Endothelial cell (in vitro differentiated cells): ENCODE data around the gene CAB39. TPM values are rescaled to one million over a fixed set of nuclear protein-coding genes. Genes with fewer than 3 reads are reported as not detected.

ENCODE experiments used
- DNase-seq: peaks from one replicate; pipeline ENCODE4 v3.0.0; 2021; ENCODE audit warnings: low spot score
- H3K27ac Mint-ChIP-seq: one replicate; pipeline ENCODE4 v1.8.0; 2021; ENCODE audit warnings: mixed read lengths, inconsistent platforms; ENCODE audit not compliant: unreplicated experiment
- H3K27me3 Mint-ChIP-seq: one replicate; pipeline ENCODE4 v1.8.0; 2021; ENCODE audit warnings: mild to moderate bottlenecking, moderate library complexity, mixed read lengths, inconsistent platforms; ENCODE audit not compliant: unreplicated experiment
- H3K36me3 Mint-ChIP-seq: one replicate; pipeline ENCODE4 v1.8.0; 2021; ENCODE audit warnings: mild to moderate bottlenecking, low read depth, mixed read lengths, inconsistent platforms; ENCODE audit not compliant: unreplicated experiment
- H3K4me1 Mint-ChIP-seq: one replicate; pipeline ENCODE4 v1.8.0; 2021; ENCODE audit warnings: mild to moderate bottlenecking, mixed read lengths, inconsistent platforms; ENCODE audit not compliant: unreplicated experiment
- H3K4me3 Mint-ChIP-seq: one replicate; pipeline ENCODE4 v1.8.0; 2021; ENCODE audit warnings: mild to moderate bottlenecking, mixed read lengths, inconsistent platforms; ENCODE audit not compliant: unreplicated experiment
- H3K9me3 Mint-ChIP-seq: one replicate; pipeline ENCODE4 v1.8.0; 2021; ENCODE audit warnings: mixed read lengths, inconsistent platforms; ENCODE audit not compliant: unreplicated experiment
- total RNA-seq: library from RNA; stranded (reverse); fragmentation: NEBNext Ultra II Directional; extraction: Animal tissue kit (Norgen Biotek cat#: 25700); gene quantifications from one replicate; pipeline ENCODE4 v1.2.1, GENCODE V29; 2021; ENCODE audit not compliant: unreplicated experiment
- TF ChIP-seq, protein P1 (sequence below): fragments of 200-600 bp; sonication (generic); IDR thresholded peaks from one replicate; pipeline ENCODE4 v1.5.0; 2021; ENCODE audit warnings: antibody characterized with exemption; ENCODE audit not compliant: unreplicated experiment

CAB39 gene
- total RNA-seq, 1 donor from 2014 or later, result 48.7 TPM

- H3K27me3 Mint-ChIP-seq, result no peaks in the 10 kb centered on the region
- no peak overlapping the region for H3K27ac Mint-ChIP-seq
- DNase-seq, result no peak
- no peaks in the 10 kb centered on the region for H3K36me3 Mint-ChIP-seq
- no peaks in the 10 kb centered on the region for H3K4me1 Mint-ChIP-seq
- H3K9me3 Mint-ChIP-seq, result no peaks in the 10 kb centered on the region
- no peak overlapping the region for H3K4me3 Mint-ChIP-seq
- TF ChIP-seq, protein P1, sequence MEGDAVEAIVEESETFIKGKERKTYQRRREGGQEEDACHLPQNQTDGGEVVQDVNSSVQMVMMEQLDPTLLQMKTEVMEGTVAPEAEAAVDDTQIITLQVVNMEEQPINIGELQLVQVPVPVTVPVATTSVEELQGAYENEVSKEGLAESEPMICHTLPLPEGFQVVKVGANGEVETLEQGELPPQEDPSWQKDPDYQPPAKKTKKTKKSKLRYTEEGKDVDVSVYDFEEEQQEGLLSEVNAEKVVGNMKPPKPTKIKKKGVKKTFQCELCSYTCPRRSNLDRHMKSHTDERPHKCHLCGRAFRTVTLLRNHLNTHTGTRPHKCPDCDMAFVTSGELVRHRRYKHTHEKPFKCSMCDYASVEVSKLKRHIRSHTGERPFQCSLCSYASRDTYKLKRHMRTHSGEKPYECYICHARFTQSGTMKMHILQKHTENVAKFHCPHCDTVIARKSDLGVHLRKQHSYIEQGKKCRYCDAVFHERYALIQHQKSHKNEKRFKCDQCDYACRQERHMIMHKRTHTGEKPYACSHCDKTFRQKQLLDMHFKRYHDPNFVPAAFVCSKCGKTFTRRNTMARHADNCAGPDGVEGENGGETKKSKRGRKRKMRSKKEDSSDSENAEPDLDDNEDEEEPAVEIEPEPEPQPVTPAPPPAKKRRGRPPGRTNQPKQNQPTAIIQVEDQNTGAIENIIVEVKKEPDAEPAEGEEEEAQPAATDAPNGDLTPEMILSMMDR, result no peak
These were observed 35.3 kb upstream of the CAB39 start for GRCh38 chr2:230677201-230677946.

DNA sequence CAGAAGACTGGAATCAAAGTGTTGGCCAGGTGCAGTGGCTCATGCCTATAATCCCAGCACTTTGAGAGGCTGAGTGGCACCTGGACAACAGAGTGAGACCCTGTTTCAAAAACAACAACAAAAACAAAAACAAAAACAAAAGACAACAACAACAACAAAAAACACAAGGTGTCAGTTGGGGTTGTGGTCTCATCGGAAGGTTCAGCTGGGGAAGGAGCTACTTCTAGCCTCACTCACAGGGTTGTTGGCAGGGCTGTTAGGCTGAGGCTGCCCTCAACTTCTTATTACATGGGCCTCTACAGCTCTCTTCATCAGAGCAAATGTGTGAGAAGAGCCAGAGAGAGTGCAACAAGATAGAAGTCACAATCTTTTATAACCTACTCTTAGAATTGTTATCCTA lies 34.6 kb upstream of the CAB39 start:
- Mint-ChIP-seq H3K4me1 (no peaks in the 10 kb centered on the region), H3K36me3 (no peaks in the 10 kb centered on the region), H3K27me3 (no peaks in the 10 kb centered on the region), H3K27ac (no peak overlapping the region), H3K4me3 (no peak overlapping the region), H3K9me3 (no peaks in the 10 kb centered on the region)
- TF ChIP-seq, protein P1, result no peak
- DNase-seq, result no peak

GRCh38 chr2:230678451-230678850 lies 34.2 kb upstream of the CAB39 start:
- DNase-seq, result no peak
- Mint-ChIP-seq H3K36me3 (no peaks in the 10 kb centered on the region), H3K9me3 (no peaks in the 10 kb centered on the region), H3K27me3 (no peaks in the 10 kb centered on the region), H3K27ac (no peak overlapping the region), H3K4me1 (no peaks in the 10 kb centered on the region), H3K4me3 (no peak overlapping the region)
- TF ChIP-seq, protein P1, result no peak

DNA sequence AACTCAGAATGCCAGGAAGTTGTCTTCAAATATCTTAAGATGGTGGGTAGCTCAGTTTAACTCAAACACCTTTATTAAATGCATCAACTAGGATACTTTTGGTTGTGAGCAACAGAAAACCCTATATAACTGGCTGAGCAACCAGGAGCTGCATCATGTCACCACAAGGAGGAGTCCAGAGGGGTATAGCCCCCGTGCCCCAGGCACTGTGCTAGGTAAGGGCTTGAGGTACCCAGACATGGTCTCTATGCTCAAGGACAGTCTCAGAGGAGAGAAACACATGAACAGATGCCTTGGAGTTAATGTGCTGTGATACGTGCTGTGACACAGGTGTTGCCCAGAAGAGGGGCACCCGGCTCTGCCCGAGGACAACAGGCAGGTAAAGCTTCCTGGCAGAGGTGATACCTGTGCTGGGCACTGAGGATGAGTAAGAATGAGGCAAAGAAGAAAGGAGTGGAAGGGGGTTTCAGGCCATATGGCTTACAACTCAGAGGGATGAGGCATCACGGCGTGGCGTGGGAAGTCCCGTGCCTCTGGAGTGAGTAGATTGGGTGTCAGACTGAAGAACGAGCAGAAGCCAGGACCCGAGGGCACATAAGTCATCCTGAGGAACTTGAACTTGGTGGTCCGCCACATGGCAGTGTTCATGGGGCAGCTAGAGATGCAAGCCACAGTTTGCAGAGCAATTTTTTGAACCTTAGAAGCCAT lies 32.0 kb upstream of the CAB39 start:
- H3K4me1 Mint-ChIP-seq, result no peaks in the 10 kb centered on the region
- H3K27ac Mint-ChIP-seq, result no peak overlapping the region
- H3K9me3 Mint-ChIP-seq, result no peaks in the 10 kb centered on the region
- H3K27me3 Mint-ChIP-seq, result peaks cover 2% of the 10 kb centered on the region
- no peak overlapping the region for H3K4me3 Mint-ChIP-seq
- no peaks in the 10 kb centered on the region for H3K36me3 Mint-ChIP-seq
- TF ChIP-seq, protein P1, result peak; percentile 17
- no peak for DNase-seq

- Mint-ChIP-seq H3K9me3 (no peaks in the 10 kb centered on the region), H3K27me3 (peaks cover 2% of the 10 kb centered on the region), H3K4me3 (no peak overlapping the region), H3K36me3 (no peaks in the 10 kb centered on the region), H3K27ac (no peak overlapping the region), H3K4me1 (no peaks in the 10 kb centered on the region)
- no peak for DNase-seq
- TF ChIP-seq, protein P1, result no peak
These were observed 31.5 kb upstream of the CAB39 start for GRCh38 chr2:230681171-230681545.
